GM12878 (cell line): ENCODE measurements around the gene HES7. TPM values are rescaled to one million over a fixed set of nuclear protein-coding genes. Genes with fewer than 3 reads are reported as not detected.

Experiments used
- E2F4 ChIP-seq: IDR thresholded peaks from 2 replicates; pipeline ENCODE4 v1.6.1; 2012; ENCODE audit warnings: low read depth, low read length, improper control_type of control experiment
- FOXM1 ChIP-seq: IDR thresholded peaks from 2 replicates; pipeline ENCODE4 v1.6.1; 2012; ENCODE audit warnings: low read depth, mild to moderate bottlenecking, inconsistent platforms, low read length, moderate library complexity
- IKZF2 ChIP-seq, 2 experiments: fragments of 450-650 bp; IDR thresholded peaks; 2 replicates each; pipeline ENCODE4 v1.6.1; 2017; ENCODE audit warnings: mild to moderate bottlenecking in 2 of 2, moderate library complexity in 2 of 2
- IRF3 ChIP-seq: fragments of 450-650 bp; IDR thresholded peaks from 2 replicates; pipeline ENCODE4 v1.6.1; 2014; ENCODE audit warnings: mild to moderate bottlenecking
- MAX ChIP-seq: IDR thresholded peaks from 2 replicates; pipeline ENCODE4 v1.6.1; 2012; ENCODE audit warnings: low read depth, low read length, improper control_type of control experiment
- MTA3 ChIP-seq: IDR thresholded peaks from 2 replicates; pipeline ENCODE4 v1.6.1; 2012; ENCODE audit warnings: low read length, inconsistent platforms, borderline replicate concordance
- NFXL1 ChIP-seq: fragments of 450-650 bp; IDR thresholded peaks from 2 replicates; pipeline ENCODE4 v1.6.1; 2017; ENCODE audit warnings: antibody characterized with exemption, mild to moderate bottlenecking, borderline replicate concordance
- NR2F1 ChIP-seq: fragments of 450-650 bp; conservative IDR thresholded peaks from 2 replicates; pipeline ENCODE4 v1.6.1; 2017; ENCODE audit warnings: mild to moderate bottlenecking
- POLR2AphosphoS2 ChIP-seq: IDR thresholded peaks from 2 replicates; pipeline ENCODE4 v1.6.1; 2011; ENCODE audit warnings: low read depth, mild to moderate bottlenecking, low read length, improper control_type of control experiment, moderate library complexity
- POLR2AphosphoS5 ChIP-seq: IDR thresholded peaks from 2 replicates; pipeline ENCODE4 v1.6.1; 2011; ENCODE audit warnings: mild to moderate bottlenecking, low read length, inconsistent platforms
- PRDM15 ChIP-seq: fragments of 450-650 bp; formaldehyde crosslinking; IDR thresholded peaks from 2 replicates; pipeline ENCODE4 v1.4.0; 2020; ENCODE audit warnings: mild to moderate bottlenecking, moderate library complexity
- RELB ChIP-seq: fragments of 450-650 bp; IDR thresholded peaks from 2 replicates; pipeline ENCODE4 v1.6.1; 2017; ENCODE audit warnings: low read depth, mild to moderate bottlenecking, moderate library complexity
- SMAD5 ChIP-seq: IDR thresholded peaks from 2 replicates; pipeline ENCODE4 v1.6.1; 2016; ENCODE audit warnings: antibody characterized with exemption, low read depth
- SMC3 ChIP-seq: IDR thresholded peaks from 2 replicates; pipeline ENCODE4 v1.6.1; 2011; ENCODE audit warnings: low read length, improper control_type of control experiment, borderline replicate concordance
- TBL1XR1 ChIP-seq: IDR thresholded peaks from 2 replicates; pipeline ENCODE4 v1.6.1; 2012; ENCODE audit warnings: low read depth, low read length, improper control_type of control experiment
- USF1 ChIP-seq: IDR thresholded peaks from 2 replicates; pipeline ENCODE4 v1.6.1; 2011; ENCODE audit warnings: borderline replicate concordance, low read depth, mild to moderate bottlenecking, moderate library complexity, mixed read lengths, low read length; ENCODE audit not compliant: insufficient read depth; ENCODE audit errors: extremely low read length
- ZNF384 ChIP-seq: IDR thresholded peaks from 2 replicates; pipeline ENCODE4 v1.6.1; 2012; ENCODE audit warnings: low read depth, mild to moderate bottlenecking, low read length, improper control_type of control experiment, borderline replicate concordance
- polyA plus RNA-seq, 11 experiments: library from polyadenylated mRNA; depleted of rRNA in 4 of 11; unstranded in 6 of 11; stranded (reverse) in 5 of 11; fragments of >200 nt; fragmentation: Nextera tagmentation in 4 of 11; fragmentation: Illumina TruSeq in 1 of 11; extraction: Ambion mirVana in 4 of 11; extraction: Trizol in 1 of 11; gene quantifications; 1 replicate in 1 of 11; 2 replicates in 10 of 11; pipeline versions ENCODE4 v1.2.1 to v1.2.3, GENCODE V29; 2011 to 2016; ENCODE audit warnings: inconsistent platforms in 2 of 11, missing spikeins in 2 of 11, low read depth in 1 of 11
- total RNA-seq, 4 experiments: library from RNA; depleted of rRNA in 3 of 4; stranded (reverse); fragments of >200 nt in 3 of 4; fragmentation: Illumina TruSeq in 1 of 4; extraction: Trizol in 1 of 4; gene quantifications; 2 replicates each; pipeline versions ENCODE4 v1.2.1 to v1.2.3, GENCODE V29; 2013 to 2021

The HES7 gene
- total and polyA plus RNA-seq, 10 of the 15 experiments (the other 5 are each of a cell fraction or from before 2014, with no cell fraction given), result 0.07 to 1.3 (median 0.63) TPM; not detected in 4

- TF ChIP-seq PRDM15 (CRISPR knock-in tag) (no peak), SMAD5 (0 out of 2 replicates have a peak, but pooled peaks have one; percentile 9), IKZF2 (IDR thresholded peaks at IDR 0.05) (peak in 1 of 2 experiments; percentile 41; a peak in 3 of 4 replicates), SMC3 (peak; percentile 63; the same call in 1 of the 2 replicates), FOXM1 (no peak), TBL1XR1 (no peak), IRF3 (no peak), E2F4 (no peak), POLR2AphosphoS2 (peak; percentile 69; the same call in 1 of the 2 replicates), NR2F1 (0 out of 2 replicates have a peak, but pooled peaks have one; percentile 51), MAX (no peak), ZNF384 (no peak), NFXL1 (no peak), RELB (peak; percentile 60; the same call in 1 of the 2 replicates), MTA3 (no peak), USF1 (no peak), POLR2AphosphoS5 (peak; percentile 20; the same call in 1 of the 2 replicates)
Observed at GRCh38 chr17:8158267-8159031, 34.5 kb upstream of the HES7 start (continued).
